GM23338 (cell line): ENCODE measurements around the gene PLK2.

Experiments
- CREB1 ChIP-seq: fragments of 250-450 bp; sonication (Bioruptor Pico); IDR thresholded peaks from 2 replicates; pipeline ENCODE4 v1.5.0; 2020; ENCODE audit warnings: low read depth, mild to moderate bottlenecking, moderate library complexity
- EZH2 ChIP-seq: fragments of 200-600 bp; sonication (generic); IDR thresholded peaks from one replicate; pipeline ENCODE4 v1.8.0; 2017; ENCODE audit warnings: antibody characterized with exemption, mild to moderate bottlenecking, low read depth; ENCODE audit not compliant: unreplicated experiment
- EZH2phosphoT487 ChIP-seq: fragments of 200-600 bp; sonication (generic); IDR thresholded peaks from one replicate; pipeline ENCODE4 v1.8.1; 2018; ENCODE audit warnings: antibody characterized with exemption; ENCODE audit not compliant: unreplicated experiment
- JUNB ChIP-seq: IDR thresholded peaks from one replicate; pipeline ENCODE4 v1.6.1; 2016; ENCODE audit warnings: antibody characterized with exemption; ENCODE audit not compliant: unreplicated experiment
- NANOG ChIP-seq: IDR thresholded peaks from 2 replicates; pipeline ENCODE4 v1.6.1; 2016; ENCODE audit warnings: antibody characterized with exemption, borderline replicate concordance
- POLR2AphosphoS5 ChIP-seq: IDR thresholded peaks from 2 replicates; pipeline ENCODE4 v1.6.1; 2016; ENCODE audit warnings: antibody characterized with exemption, low read depth
- STAT1 ChIP-seq: IDR thresholded peaks from one replicate; pipeline ENCODE4 v1.6.1; 2016; ENCODE audit warnings: antibody characterized with exemption; ENCODE audit not compliant: unreplicated experiment
- ZNF114 ChIP-seq: fragments of 250-450 bp; sonication (Bioruptor Pico); IDR thresholded peaks from 2 replicates; pipeline ENCODE4 v1.5.0; 2020; ENCODE audit warnings: mild to moderate bottlenecking, moderate library complexity
- ZNF331 ChIP-seq: fragments of 250-450 bp; sonication (Bioruptor Pico); IDR thresholded peaks from 2 replicates; pipeline ENCODE4 v1.5.0; 2020; ENCODE audit warnings: low read depth, mild to moderate bottlenecking, moderate library complexity
- TF ChIP-seq, protein P1 (sequence below), 2 experiments: fragments of 200-600 bp in 1 of 2; sonication (generic) in 1 of 2; conservative IDR thresholded peaks; 2 replicates each; pipeline versions ENCODE4 v1.5.1 to v1.6.1; 2016 to 2017; ENCODE audit warnings: antibody characterized with exemption in 2 of 2, low read depth in 2 of 2, mild to moderate bottlenecking in 2 of 2, moderate library complexity in 1 of 2
- TF ChIP-seq, protein P2 (sequence below): IDR thresholded peaks from one replicate; pipeline ENCODE4 v1.6.1; 2018; ENCODE audit warnings: antibody characterized with exemption; ENCODE audit not compliant: unreplicated experiment
- TF ChIP-seq, protein P3 (sequence below): IDR thresholded peaks from 2 replicates; pipeline ENCODE4 v1.6.1; 2016; ENCODE audit warnings: antibody characterized with exemption

DNA sequence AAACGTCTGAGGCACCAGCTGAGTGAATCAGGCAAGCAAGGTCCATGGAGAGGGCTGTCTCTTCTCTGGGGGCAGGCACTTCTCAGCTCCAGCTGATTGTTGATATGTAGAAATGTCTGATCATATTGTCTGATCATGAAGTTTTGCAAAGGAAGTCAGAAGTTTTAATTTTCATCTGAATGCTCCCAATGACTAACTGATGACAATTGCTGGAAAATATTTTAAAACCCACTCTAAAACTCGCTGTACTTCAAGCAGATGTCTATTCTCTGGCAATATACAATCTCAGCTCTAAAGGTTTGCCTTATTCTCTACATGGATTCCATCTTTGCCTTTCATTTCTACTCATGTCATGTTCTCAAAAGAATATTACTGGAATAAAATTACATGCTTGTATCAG, 12.7 kb downstream of the PLK2 start:
- TF ChIP-seq, protein P1, sequence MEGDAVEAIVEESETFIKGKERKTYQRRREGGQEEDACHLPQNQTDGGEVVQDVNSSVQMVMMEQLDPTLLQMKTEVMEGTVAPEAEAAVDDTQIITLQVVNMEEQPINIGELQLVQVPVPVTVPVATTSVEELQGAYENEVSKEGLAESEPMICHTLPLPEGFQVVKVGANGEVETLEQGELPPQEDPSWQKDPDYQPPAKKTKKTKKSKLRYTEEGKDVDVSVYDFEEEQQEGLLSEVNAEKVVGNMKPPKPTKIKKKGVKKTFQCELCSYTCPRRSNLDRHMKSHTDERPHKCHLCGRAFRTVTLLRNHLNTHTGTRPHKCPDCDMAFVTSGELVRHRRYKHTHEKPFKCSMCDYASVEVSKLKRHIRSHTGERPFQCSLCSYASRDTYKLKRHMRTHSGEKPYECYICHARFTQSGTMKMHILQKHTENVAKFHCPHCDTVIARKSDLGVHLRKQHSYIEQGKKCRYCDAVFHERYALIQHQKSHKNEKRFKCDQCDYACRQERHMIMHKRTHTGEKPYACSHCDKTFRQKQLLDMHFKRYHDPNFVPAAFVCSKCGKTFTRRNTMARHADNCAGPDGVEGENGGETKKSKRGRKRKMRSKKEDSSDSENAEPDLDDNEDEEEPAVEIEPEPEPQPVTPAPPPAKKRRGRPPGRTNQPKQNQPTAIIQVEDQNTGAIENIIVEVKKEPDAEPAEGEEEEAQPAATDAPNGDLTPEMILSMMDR (conservative IDR thresholded peaks at IDR 0.05; ENCODE audit: low read depth in 2 of 2), result no peak
- TF ChIP-seq EZH2, result no peak
- TF ChIP-seq STAT1, result no peak
- no peak for TF ChIP-seq POLR2AphosphoS5
- TF ChIP-seq, protein P2, sequence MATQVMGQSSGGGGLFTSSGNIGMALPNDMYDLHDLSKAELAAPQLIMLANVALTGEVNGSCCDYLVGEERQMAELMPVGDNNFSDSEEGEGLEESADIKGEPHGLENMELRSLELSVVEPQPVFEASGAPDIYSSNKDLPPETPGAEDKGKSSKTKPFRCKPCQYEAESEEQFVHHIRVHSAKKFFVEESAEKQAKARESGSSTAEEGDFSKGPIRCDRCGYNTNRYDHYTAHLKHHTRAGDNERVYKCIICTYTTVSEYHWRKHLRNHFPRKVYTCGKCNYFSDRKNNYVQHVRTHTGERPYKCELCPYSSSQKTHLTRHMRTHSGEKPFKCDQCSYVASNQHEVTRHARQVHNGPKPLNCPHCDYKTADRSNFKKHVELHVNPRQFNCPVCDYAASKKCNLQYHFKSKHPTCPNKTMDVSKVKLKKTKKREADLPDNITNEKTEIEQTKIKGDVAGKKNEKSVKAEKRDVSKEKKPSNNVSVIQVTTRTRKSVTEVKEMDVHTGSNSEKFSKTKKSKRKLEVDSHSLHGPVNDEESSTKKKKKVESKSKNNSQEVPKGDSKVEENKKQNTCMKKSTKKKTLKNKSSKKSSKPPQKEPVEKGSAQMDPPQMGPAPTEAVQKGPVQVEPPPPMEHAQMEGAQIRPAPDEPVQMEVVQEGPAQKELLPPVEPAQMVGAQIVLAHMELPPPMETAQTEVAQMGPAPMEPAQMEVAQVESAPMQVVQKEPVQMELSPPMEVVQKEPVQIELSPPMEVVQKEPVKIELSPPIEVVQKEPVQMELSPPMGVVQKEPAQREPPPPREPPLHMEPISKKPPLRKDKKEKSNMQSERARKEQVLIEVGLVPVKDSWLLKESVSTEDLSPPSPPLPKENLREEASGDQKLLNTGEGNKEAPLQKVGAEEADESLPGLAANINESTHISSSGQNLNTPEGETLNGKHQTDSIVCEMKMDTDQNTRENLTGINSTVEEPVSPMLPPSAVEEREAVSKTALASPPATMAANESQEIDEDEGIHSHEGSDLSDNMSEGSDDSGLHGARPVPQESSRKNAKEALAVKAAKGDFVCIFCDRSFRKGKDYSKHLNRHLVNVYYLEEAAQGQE, result no peak
- TF ChIP-seq JUNB, result no peak
- TF ChIP-seq ZNF331 (CRISPR knock-in tag), result no peak
- TF ChIP-seq CREB1 (CRISPR knock-in tag), result no peak
- TF ChIP-seq EZH2phosphoT487, result no peak
- TF ChIP-seq NANOG, result no peak
- TF ChIP-seq, protein P3, sequence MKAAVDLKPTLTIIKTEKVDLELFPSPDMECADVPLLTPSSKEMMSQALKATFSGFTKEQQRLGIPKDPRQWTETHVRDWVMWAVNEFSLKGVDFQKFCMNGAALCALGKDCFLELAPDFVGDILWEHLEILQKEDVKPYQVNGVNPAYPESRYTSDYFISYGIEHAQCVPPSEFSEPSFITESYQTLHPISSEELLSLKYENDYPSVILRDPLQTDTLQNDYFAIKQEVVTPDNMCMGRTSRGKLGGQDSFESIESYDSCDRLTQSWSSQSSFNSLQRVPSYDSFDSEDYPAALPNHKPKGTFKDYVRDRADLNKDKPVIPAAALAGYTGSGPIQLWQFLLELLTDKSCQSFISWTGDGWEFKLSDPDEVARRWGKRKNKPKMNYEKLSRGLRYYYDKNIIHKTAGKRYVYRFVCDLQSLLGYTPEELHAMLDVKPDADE, result no peak
- no peak for TF ChIP-seq ZNF114 (CRISPR knock-in tag)
